ENCODE data around the gene COL3A1.

The COL3A1 gene

DNA sequence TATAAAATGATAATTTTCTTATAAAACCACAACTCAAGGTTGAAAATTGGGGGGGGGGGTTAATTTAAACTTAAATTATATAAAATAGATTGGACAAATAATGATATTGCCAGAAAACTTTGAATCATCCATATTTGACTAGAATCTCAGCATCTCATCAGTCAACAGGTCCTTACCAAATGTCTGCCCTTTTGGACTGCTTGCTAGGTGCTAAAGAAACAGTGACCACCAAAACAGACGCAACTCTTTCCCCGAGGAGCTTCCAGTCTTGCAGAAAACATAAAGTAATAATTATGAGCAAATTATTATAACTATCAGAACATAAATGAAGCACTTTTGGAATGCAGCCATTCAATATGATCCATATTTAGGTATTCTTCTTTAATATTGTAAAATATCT is 8.6 kb upstream of the COL3A1 start:
- DNase-seq (ENCODE audit: extremely low spot score), result no peak
- CTCF ChIA-PET, result no interaction called here
- POLR2A ChIA-PET, result no interaction called here

DNA sequence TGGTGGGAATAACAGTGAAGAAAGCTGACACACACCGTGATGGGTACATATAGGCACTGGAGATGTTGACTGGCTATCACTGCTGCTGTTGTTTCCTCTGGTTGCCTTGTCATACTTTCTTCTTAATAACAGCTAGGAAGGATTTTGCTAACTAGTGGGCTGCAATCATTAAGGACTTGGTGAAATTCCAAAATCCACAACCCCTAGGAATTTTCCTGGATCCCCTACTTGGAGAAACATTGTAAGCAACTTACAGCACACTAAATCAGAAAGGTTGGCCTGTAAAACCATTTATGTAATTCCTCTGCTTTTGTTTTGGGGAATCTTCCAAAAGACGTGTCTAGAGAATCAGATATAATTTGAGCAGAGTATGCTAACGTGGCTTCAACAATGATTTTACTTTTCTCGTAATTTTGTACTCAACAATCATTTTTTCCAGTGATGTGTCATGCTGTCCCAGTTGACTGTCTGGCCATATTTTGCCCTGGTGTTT is 8.0 kb upstream of the COL3A1 start:
- TF ChIP-seq LEF1 (IDR thresholded peaks at IDR 0.05; ENCODE audit: borderline replicate concordance) (no peak), ZNF384 (IDR thresholded peaks at IDR 0.05) (no peak), SUZ12 (IDR thresholded peaks at IDR 0.05) (no peak), CTBP1 (IDR thresholded peaks at IDR 0.05; ENCODE audit: borderline replicate concordance) (no peak), L3MBTL2 (conservative IDR thresholded peaks at IDR 0.05) (no peak), HDGF (IDR thresholded peaks at IDR 0.05; ENCODE audit: borderline replicate concordance) (no peak), FOXM1 (IDR thresholded peaks at IDR 0.05; ENCODE audit: borderline replicate concordance) (no peak)
- no peak for DNase-seq (ENCODE audit: extremely low spot score)
- ChIA-PET CTCF (no interaction called here), POLR2A (no interaction called here)

More for the DNA sequence above, 8.6 kb upstream of the COL3A1 start:
- TF ChIP-seq CTBP1 (IDR thresholded peaks at IDR 0.05; ENCODE audit: borderline replicate concordance), result no peak
- no peak for TF ChIP-seq NFRKB (IDR thresholded peaks at IDR 0.05)
- no peak for TF ChIP-seq TARDBP (IDR thresholded peaks at IDR 0.05)
- TF ChIP-seq HDGF (IDR thresholded peaks at IDR 0.05; ENCODE audit: borderline replicate concordance), result no peak
- no peak for TF ChIP-seq LEF1 (IDR thresholded peaks at IDR 0.05; ENCODE audit: borderline replicate concordance)
- TF ChIP-seq L3MBTL2 (conservative IDR thresholded peaks at IDR 0.05), result no peak
- no peak for TF ChIP-seq SP1 (IDR thresholded peaks at IDR 0.05)
- no peak for TF ChIP-seq SUZ12 (IDR thresholded peaks at IDR 0.05)
- TF ChIP-seq BHLHE40 (IDR thresholded peaks at IDR 0.05; ENCODE audit: borderline replicate concordance), result no peak
- TF ChIP-seq ARNT (IDR thresholded peaks at IDR 0.05), result no peak
- TF ChIP-seq FOXM1 (IDR thresholded peaks at IDR 0.05; ENCODE audit: borderline replicate concordance), result no peak
- no peak for TF ChIP-seq FOXK2 (IDR thresholded peaks at IDR 0.05)
- TF ChIP-seq ELF4 (IDR thresholded peaks at IDR 0.05), result no peak
- no peak for TF ChIP-seq FOXA1 (IDR thresholded peaks at IDR 0.05)
- TF ChIP-seq ZNF384 (IDR thresholded peaks at IDR 0.05), result no peak

DNA sequence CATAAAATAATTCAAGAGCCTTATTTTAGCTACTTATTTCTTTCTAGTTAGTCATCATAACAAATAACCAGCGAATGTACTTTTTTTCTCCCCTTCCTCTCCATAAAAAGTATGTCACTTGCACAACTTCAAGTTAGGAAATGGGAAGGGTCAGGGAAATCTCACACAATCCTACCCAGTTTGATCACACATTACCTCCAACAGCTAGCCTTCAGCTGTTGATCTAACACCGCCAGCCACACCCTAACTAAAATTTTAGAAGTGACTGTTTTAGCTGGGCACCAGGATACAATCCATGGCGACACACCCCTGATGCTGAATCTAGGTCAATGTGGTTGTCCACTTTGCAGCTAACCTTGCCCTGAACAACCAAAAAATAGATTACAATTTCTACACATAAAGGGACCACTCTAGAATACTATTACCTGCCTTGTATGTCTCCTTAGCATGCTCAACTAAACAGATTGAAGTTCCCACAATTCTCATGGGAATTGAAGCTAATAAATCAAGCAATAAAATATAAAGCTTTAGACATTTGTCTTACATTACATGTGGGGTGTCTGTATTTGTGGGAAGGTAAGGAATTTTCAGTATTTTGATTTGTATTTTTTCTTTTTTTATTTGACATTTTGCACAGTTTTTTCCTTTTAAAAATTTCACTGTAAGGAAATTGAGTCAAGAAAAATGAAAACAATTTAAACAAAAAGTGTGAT is 7.3 kb upstream of the COL3A1 start:
- no peak for DNase-seq (ENCODE audit: extremely low spot score)
- TF ChIP-seq ELF4 (IDR thresholded peaks at IDR 0.05) (no peak), ARNT (IDR thresholded peaks at IDR 0.05) (no peak), CTBP1 (IDR thresholded peaks at IDR 0.05; ENCODE audit: borderline replicate concordance) (no peak), NFRKB (IDR thresholded peaks at IDR 0.05) (no peak), FOXA1 (IDR thresholded peaks at IDR 0.05) (no peak), SUZ12 (IDR thresholded peaks at IDR 0.05) (no peak), HDGF (IDR thresholded peaks at IDR 0.05; ENCODE audit: borderline replicate concordance) (no peak), L3MBTL2 (conservative IDR thresholded peaks at IDR 0.05) (no peak)
- TF ChIP-seq, protein P1, sequence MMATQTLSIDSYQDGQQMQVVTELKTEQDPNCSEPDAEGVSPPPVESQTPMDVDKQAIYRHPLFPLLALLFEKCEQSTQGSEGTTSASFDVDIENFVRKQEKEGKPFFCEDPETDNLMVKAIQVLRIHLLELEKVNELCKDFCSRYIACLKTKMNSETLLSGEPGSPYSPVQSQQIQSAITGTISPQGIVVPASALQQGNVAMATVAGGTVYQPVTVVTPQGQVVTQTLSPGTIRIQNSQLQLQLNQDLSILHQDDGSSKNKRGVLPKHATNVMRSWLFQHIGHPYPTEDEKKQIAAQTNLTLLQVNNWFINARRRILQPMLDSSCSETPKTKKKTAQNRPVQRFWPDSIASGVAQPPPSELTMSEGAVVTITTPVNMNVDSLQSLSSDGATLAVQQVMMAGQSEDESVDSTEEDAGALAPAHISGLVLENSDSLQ (IDR thresholded peaks at IDR 0.05), result no peak
- ChIA-PET CTCF (no interaction called here), POLR2A (no interaction called here)

DNA sequence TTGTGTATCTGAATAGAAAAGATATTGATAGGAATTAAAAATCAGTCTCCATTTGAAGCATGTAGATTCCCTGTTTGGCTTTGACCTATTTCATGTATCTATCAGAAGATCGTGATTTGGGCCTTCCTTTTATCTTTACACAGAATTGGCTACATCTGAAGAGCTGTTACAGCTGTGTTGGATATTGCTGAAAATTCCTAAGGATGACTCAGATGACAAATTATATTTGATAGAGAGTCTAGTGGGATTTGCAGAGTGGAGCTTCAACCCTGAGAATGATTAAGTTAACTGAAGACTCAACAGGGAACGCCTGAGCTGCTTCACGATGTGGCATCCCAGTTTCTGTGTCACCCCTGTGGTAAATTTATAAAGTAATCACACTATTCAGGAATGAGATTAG is 4.9 kb upstream of the COL3A1 start:
- ChIA-PET CTCF (no interaction called here), POLR2A (no interaction called here)
- TF ChIP-seq BHLHE40 (IDR thresholded peaks at IDR 0.05; ENCODE audit: borderline replicate concordance), result no peak
- no peak for TF ChIP-seq ARNT (IDR thresholded peaks at IDR 0.05)
- no peak for TF ChIP-seq HDGF (IDR thresholded peaks at IDR 0.05; ENCODE audit: borderline replicate concordance)
- no peak for TF ChIP-seq SUZ12 (IDR thresholded peaks at IDR 0.05)
- TF ChIP-seq TARDBP (IDR thresholded peaks at IDR 0.05), result no peak
- TF ChIP-seq, protein P1 (IDR thresholded peaks at IDR 0.05), result no peak
- no peak for TF ChIP-seq ZNF384 (IDR thresholded peaks at IDR 0.05)
- no peak for TF ChIP-seq FOXA1 (IDR thresholded peaks at IDR 0.05)
- no peak for TF ChIP-seq L3MBTL2 (conservative IDR thresholded peaks at IDR 0.05)
- no peak for DNase-seq (ENCODE audit: extremely low spot score)

DNA sequence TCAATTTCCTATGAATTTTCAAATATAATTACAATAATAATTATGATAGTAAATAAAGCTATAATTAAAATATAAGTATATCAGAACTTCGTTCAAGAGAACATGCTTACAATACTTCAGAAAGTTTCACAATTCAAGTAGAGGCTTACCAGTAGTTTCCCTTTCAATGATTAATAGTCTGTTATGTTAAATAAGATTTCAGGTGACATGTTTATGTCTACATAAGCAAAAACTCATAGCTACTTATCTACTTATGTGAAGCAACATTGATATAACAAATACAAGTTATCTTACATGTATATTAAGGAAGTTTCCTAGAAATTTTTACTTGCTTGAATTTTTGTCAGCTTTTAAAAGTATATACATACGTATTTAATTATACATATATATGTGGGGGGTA is 4.5 kb upstream of the COL3A1 start:
- ChIA-PET POLR2A (no interaction called here), CTCF (no interaction called here)
- TF ChIP-seq BHLHE40 (IDR thresholded peaks at IDR 0.05; ENCODE audit: borderline replicate concordance), result no peak
- TF ChIP-seq LEF1 (IDR thresholded peaks at IDR 0.05; ENCODE audit: borderline replicate concordance), result no peak
- TF ChIP-seq TARDBP (IDR thresholded peaks at IDR 0.05), result no peak
- no peak for TF ChIP-seq NFRKB (IDR thresholded peaks at IDR 0.05)
- no peak for TF ChIP-seq SP1 (IDR thresholded peaks at IDR 0.05)
- TF ChIP-seq, protein P1 (IDR thresholded peaks at IDR 0.05), result no peak
- no peak for TF ChIP-seq FOXK2 (IDR thresholded peaks at IDR 0.05)
- no peak for TF ChIP-seq FOXM1 (IDR thresholded peaks at IDR 0.05; ENCODE audit: borderline replicate concordance)
- TF ChIP-seq L3MBTL2 (conservative IDR thresholded peaks at IDR 0.05), result no peak
- no peak for TF ChIP-seq ZNF384 (IDR thresholded peaks at IDR 0.05)
- no peak for TF ChIP-seq ARNT (IDR thresholded peaks at IDR 0.05)
- no peak for TF ChIP-seq CTBP1 (IDR thresholded peaks at IDR 0.05; ENCODE audit: borderline replicate concordance)
- TF ChIP-seq FOXA1 (IDR thresholded peaks at IDR 0.05), result no peak
- no peak for TF ChIP-seq ELF4 (IDR thresholded peaks at IDR 0.05)
- TF ChIP-seq HDGF (IDR thresholded peaks at IDR 0.05; ENCODE audit: borderline replicate concordance), result no peak
- no peak for TF ChIP-seq SUZ12 (IDR thresholded peaks at IDR 0.05)
- DNase-seq (ENCODE audit: extremely low spot score), result no peak

DNA sequence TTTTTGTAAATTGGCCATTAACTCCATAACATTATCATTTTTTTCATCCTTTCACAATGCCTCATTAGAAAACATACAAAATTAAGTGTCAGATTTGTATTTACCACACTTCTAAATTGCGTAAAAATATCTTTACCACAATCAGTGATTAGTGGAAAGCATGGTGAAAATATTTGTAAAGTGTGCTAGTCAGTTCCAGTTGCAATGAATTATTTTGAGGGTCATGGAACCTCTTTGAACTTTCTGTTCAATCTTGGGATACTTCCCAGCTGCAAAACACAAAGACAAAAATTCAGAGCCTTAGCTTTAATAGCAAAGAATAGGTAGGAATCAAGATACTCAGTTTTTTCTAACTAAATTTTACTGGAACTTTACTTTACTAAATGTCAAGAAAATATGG is 4.0 kb upstream of the COL3A1 start:
- ChIA-PET CTCF (no interaction called here), POLR2A (no interaction called here)
- TF ChIP-seq ARNT (IDR thresholded peaks at IDR 0.05), result no peak
- DNase-seq (ENCODE audit: extremely low spot score), result no peak

Measured in HEK293T (cell line).